ENCODE results near the gene NCBP2.

NCBP2 gene

DNA sequence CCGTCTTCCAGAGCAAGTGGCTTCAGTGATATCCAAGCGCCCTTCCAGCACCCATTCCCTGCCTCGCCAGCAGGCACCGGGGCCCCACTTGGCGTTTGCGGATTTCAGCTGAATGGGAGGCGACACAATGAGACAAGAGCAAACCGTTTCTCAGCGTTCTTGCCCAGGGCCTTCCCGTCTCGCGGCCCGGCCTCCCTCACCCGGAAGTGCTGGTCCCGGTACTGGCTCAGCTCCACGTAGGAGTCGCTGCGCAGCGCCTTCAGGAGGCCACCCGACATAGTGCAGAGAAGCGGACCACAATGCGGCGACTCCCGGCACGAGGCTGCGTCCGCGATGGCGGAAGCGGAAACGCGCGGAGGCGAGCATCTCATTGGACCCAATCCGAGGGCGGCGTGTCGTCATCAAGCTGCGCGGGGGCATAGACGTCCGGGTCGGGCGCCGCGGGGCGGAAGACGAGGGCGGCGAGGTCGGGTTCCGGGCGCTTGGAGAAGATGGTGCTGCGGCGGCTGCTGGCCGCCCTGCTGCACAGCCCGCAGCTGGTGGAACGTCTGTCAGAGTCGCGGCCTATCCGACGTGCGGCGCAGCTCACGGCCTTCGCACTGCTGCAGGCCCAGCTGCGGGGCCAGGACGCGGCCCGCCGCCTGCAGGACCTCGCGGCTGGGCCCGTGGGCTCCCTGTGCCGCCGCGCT, at the start of gene NCBP2:
TSS of gene NCBP2 (minus strand) at position 303 of the 689 bp plus-strand sequence. CDS start at position 278, 25 bp downstream.
- peak; percentile 84 to 99 (median 94) for DNase-seq

DNA sequence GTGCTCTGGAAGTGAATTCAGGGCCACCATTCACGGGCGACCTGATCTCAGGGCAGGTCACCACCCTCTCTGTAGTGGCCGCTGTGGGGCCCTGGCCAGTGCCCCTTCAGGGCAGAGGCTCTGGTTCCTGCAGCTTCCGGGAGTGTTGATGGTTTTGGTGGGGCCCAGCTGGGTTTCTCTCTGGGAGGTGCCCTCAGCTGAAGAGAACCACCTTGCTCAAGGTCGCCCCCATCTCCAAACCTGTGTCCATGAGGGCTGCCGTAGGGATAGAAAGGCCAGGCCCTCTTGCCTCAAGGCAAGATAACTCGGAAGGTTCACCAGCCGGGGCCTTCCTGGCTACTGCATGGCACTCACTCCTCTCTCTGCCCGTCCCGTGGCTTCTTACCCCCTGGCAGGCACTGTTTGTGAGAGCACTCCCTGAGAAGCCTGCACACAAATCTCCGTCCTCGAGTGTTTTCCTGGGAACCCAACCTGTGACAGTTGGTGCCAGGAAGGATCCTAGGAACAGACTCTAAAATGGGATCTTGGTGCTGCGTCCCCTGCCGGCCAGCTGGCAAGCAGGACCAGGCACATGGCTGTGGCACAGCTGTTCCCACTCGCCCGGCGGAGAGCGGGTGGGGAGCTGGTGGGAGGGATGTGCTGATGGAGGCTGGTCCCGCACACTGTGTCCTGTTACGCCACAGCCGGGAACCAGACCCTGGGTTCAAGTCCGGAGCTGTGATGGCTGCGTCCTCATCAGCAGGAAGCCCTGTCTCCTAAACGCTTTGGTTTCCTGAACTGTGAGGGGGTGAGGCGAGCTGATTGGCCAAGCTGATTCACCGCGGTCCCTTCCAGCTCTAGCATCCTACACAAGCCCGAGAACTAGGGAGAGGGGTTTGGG, 49.5 kb upstream of the NCBP2 start:
- DNase-seq = peak in 6 of 56 donors; percentile 10 to 44 (median 24)

DNA sequence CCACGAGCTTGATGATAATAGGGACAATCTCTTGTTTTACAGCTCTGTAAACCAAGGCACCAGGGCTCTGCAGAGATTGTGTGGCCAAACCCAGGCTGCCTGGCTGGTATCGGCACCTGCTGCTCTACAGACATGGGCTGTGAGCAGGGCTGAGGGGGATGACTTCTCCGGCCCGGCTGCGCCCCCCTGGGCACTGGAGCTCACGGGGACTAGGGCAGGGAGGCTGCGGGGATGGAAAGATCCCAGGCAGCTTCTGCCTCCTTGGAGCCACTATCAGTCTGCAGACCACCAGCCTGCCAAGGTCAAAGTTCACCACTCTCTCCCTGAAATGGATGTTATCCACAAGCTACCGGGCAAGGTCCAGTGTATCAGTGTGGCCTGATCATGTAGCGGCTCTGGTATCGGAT, 48.3 kb upstream of the NCBP2 start:
- no peak for DNase-seq

DNA sequence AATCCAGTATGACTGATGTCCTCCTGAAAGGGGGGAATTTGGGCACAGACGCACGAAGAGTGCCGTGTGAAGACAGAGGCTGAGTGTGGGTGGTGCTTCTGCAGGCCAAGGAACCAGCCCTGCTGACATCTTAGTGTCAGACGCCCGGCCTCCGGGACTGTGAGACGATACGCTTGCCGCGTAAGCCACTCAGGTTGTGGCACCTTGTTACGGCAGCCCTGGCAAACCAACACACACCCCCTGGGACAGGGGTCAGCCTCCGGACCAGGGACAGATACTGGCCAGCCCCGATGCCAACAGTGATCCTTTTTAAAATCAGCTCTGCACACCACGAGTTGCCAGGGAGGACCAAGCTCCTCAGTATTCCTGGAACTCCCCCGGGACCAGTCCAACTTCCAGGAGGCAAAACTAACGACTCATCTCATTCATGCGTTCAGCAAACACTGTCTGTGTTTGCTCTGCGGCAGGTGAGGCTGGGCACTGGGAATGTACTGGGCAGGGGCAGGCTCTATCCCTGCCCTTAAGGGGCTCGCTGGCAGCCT, 47.5 kb upstream of the NCBP2 start:
- DNase-seq = no peak

DNA sequence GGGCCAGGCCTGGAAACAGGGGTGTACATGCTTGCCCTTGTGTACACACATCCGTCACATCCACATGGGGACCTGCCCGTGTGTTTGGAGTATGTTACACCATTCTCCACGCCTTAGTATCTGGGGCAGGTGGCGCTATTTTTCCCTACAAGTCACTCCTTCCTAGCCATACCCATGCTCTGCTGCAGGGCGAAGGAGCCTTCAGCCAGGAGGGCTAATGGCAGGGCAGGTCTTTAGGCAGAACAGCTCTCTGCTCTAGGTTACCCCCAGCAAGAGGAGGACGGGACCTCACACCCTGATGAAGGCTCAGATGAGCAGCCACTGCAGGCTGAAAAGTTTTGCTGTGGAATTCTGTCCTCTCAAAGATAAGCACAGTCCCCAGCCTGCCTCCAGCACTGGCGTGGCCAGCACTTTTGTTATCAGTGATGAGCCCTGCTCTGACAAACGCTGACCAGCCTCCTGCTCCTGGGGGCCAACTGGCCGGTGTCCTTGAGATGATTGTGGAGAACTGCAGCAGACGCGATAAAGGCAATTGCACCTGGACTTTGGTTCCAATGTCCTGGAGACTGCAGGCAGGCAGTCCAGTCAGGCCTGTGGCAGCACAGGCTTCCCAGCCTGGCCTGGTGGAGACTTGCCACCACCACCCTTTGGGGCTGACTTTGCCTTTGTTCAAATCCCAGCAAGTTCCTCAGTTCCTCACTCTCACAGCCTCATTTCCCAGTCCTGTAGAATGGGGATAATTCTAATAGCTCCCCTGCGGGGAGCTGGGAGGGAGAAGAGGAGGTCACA, 46.1 kb upstream of the NCBP2 start:
- DNase-seq = no peak

DNA sequence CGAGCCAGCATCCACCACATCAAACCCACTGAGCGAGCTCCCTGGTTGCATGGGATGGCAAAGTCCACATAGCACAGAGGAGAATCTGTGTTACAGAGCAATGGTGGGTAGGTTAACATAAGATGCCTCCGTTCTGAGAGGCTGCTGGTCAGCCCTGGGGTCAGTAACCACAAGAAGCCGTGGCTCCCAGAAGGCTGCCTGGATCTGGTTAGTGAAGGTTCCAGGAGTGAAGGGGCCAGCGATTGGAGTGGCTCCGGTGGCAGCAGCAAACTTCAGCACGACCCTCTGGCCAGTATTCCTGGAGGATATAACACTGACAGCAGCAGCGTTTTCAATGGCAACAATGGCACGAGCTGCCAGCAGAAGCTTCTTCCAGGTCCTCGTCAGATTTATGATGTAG, 44.7 kb upstream of the NCBP2 start:
- DNase-seq = no peak

DNA sequence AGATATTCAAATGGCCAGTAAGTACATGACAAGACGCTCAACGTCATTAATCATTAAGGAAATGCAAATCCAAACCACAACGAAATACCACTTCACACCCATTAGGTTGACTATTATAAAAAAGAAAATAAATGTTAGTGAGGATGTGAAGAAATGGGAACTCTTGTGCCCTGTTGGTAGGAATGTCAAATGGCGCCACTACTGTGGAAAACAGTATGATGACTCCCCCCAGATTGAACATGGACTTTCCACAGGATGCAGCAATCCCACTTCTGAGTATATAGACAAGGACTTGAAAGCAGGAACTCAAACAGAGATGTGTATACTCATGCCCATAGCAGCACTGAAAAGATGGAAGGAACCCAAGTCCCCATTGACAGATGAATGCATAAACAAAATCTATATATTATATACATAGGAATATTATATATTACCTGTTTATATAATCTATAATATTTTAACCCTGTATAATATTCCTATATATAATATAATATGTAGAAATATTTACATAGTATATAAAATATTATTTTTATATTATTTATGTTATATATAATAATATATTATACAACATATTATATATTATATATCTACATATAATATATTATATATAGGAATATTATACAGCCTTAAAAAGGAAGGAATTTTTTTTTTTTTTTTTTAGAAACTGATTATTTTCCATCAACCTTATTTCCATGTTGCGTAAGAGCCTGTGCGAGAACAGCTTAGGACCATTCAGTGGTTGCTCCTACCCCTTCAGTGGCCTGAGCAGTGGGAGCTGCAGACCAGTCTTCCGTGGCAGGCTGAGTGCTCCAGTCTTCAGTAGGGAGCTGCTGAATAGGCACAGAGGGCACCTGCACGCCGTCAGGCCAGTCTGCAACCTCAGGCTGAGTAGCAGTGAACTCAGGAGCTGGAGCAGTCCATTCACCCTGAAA, 43.9 kb upstream of the NCBP2 start:
- no peak for DNase-seq

DNA sequence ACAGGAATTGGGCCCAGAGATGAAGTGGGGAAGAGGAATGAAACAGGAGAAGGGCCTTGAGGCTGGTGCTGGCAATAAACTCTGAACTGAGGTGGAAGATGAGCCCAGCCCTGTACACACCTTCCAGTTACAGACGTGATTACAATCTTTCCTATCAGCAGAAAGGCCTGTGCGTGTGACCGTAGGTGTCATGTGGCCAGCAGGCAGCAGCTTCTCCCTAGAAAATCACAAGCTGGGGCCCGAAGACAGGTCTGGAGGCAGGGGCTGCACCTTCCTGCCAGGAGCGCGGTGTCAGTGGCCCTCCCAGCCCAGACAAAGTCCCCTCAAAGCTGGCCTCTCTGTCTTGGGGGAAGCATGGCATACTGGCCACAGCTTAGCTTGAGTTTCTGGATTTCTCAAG, 43.0 kb upstream of the NCBP2 start:
- DNase-seq = no peak

DNA sequence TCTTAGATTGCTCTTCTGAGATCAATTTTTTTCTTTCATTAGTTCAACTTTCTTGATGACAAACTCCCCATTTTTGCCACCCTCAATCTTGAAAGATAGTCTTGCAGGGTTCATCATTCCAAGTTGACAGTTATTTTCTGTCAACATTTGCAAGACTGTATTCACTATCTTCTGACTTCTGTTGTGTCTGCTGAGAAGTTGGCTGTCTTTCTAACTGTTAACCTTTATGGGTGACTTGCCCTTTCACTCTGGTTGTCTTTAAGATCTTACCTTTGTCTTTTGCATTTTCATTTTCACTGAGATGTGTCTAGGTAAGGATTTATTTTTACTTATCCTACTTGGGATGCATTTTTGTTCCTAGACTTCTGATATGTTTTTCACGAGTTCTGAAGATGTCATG, 40.9 kb upstream of the NCBP2 start:
- no peak for DNase-seq

DNA sequence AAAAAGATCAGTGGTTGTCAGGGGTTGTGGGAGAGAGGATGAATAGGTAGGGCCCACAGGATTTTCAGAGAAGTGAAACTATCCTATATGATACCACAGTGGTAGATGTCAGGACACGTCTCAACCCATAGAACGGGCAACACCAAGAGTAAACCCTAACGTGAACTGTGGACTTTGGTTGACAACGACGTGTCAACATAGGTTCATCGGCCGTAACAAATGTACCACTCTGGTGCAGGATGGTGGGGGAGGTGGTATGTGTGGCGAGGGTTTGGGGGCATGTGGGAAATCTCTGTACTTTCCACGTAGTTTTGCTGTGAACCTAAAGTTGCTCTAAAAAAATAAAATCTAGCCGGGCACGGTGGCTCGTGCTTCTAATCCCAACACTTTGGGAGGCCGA, 39.3 kb upstream of the NCBP2 start:
- no peak for DNase-seq

DNA sequence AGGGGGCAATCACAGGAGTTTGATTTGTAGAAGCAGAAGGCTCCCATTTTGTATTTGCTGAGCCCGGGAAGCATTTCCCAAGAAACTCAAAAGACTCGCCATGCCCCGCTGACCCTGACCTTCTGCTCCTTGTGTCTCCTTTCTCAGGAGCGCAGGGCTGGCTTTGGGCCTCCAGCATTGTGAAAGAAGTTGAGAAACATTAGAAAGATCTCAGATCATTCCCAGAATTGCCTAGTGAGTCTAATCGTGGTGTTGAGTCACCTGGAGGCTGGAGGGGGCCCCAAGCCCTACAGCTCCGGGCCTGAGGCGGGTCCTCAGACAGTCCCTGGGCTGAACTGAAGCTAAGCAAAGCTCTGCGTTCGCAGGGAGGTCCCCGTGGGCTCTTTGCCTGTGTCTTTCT, 37.2 kb upstream of the NCBP2 start:
- DNase-seq = no peak

DNA sequence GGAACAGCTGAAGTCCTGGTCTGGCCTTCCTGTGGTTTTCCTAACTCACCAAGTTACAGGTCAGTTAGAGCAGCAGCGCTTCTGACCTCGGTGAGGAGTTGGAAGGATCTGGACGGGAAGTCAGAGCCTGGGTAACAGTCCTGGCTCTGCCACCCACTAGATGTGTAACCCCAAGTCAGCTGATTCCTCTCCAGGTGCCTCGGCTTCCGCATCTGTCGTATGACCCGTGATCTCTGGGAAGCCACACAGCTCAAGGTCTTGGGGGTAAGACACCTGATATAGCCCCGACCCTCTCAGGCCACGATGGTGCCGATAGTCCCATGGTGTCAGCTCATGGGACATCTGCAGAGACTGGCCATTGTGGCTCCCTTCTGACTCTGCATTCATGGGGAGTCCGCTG, 34.6 kb upstream of the NCBP2 start:
- no peak for DNase-seq

DNA sequence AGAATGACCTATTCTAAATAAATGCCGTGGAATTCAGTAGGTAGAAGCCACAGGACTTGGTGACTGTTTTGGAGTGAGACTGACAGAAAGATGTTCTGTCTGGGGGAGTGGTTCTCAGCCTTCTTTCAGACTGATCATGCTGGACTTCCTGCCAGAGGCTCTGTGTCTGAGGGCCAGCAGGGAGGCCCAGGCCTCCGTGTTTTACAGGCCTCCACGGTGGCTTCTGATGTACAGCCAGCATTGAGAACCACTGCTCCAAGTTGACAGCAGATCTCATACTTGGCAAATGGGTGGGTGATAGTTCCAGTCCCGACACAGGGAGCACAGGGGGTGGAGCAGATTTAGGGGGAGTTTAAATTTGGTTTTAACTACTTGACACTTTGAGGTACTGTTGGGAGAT, 33.0 kb upstream of the NCBP2 start:
- DNase-seq = no peak

DNA sequence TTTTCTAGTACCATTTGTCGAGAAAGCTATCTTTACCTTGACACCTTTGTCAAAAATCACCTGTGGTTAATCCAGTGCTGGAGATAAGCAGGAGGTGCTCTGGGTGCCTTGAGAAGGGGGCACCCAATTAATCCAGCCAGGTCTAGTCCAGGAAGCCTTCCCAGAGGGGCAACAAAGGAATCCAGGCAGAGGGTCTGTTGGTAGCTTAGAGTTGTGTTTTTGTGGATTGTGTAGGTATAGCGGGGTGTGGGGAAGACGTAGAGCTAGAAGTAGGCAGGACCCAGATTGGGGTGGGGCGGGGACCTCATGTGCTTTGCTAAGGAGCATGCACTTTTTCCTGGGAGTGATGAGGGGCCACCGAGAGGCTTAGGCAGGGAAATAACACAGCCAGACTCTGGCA, 32.3 kb upstream of the NCBP2 start:
- DNase-seq = no peak

DNA sequence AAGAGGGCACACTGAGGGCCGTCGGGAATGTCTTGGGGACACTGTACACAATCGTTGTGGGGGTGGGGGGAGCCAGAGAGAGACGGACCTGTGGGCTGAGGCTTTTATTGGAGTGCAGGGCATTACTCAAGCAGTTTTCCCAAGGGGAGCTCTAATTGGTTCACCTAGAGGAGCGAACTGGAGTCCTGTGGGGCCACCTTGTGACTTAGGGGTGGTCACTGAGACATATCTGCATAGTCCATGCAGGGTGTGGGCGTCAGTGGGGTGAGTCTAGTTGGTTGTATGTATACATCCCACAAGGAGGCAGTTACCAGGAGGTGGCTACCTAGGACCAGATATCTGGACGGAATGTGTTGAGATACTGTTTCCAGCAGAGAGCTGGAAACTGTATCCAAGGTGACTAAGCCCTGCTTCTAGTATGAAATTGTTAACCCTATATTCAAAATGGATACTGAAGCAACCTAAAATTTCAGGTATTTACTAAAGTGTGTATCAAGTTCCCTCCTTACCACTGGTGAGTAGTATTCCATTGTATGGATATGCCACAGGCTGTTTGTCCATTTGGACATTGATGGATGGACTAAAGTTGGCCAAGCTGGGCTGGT, 28.9 kb upstream of the NCBP2 start:
- DNase-seq = no peak

DNA sequence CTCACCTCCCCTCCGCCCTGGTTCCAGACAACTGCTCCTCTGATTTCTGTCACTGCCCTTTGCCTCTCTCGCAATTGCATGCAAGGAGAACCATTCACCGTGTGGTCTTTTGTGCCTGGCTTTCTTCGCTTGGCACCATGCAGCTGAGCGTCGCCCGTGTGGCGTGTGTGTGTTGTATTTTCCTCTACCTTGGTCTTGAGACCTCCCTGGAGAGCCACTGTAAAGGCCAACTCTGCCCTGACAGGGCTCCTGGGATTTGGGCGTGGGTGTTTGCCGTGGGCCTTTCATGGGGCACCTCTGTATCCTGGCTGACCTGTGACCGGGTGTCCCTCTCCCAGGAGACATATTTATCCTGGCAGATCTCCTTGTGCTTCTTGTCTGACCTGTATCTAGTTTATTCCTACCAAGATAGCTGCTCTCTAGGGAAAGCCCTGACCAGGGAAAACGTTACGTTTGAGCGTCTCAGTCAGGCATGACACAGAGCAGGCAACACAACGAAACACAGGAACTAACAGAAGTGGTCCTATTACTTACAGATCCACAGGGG, 28.3 kb upstream of the NCBP2 start:
- DNase-seq = no peak

DNA sequence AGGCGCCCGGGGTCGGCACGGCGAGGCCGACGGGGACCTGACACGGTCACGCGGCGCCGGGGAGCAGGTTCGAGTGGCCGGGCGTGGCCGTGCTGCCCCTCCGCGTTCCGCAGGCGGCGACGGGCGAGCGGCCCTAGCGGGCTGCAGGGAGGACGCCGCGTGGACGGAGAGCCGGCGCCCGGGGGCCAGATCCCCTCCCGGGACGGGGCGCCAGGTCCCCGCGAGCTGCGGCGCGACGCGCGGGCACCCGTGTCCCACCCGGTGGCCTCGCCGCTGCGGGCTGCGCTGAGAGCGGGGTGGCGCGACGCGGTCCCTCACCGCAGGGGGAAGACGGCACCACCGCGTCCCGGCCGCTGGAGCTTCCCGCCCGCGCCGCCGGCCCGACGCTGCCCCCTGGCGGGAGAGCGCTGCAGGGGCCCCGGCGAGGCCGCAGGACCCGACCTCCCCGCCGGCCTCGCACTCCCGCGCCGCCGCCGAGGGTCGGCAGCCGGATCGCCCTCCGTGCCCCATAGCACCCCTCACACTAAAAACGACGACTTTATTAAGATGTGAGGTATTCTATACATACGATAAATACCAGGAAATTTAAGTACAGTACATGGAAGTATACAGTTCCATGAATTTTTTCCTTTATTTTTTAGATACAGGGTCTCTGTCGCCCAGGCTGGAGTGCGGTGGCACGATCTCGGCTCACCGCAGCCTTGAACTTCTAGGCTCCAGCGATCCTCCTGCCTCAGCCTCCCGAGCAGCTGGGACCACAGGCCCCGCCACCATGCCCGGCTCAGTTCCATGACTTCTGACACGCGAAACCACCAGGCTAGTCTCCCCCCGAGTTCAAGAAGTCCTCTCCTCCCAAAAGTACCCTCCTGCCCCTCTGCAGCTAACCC, 27.6 kb upstream of the NCBP2 start:
- DNase-seq = peak in 21 of 56 donors; percentile 9 to 61 (median 36)

DNA sequence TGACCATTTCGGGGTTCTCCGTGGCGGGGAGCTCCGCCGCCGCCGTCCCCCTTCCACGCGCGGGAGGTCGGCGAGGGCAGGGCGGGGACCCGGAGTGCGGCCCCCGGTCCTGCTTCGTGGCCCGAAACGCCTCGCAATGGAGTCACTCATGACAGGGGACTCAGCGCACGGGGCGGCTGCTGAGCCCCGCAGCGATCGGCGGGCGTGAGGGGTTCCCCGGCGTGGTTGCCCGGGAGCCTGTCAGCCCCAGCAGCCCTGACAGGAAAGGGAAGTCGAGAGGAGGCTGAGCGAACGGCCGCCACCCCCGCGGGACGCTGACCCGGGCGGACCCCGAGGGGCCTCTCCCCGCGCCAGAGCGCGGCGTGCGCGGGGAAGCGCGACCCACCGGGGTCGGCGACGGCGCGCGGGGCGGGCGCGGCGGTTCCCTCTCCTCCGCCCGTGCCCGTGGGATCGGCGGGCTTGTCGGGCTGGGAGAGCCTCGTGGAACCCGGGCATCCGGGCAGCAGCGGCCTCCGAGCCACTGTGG, 26.9 kb upstream of the NCBP2 start:
- peak in 6 of 56 donors; percentile 9 to 44 (median 37) for DNase-seq

Data from amygdala (tissue), 56 donors.